DLD1 (cell line): ENCODE results near the gene SIRT6.
"Not testable (repeated sequence)": the region's sequence is repeated elsewhere in the genome, so short reads cannot be mapped to it uniquely, and the experiment has no call there.

Source experiments
- in situ Hi-C: cut with HindIII; loops from 2 replicates; pipeline ENCODE4 v1.10.0; 2017; ENCODE audit warnings: low sequenced_read_pairs

The SIRT6 gene

GRCh38 chr19:4177146-4177545 is 5.2 kb downstream of the SIRT6 start:
- in situ Hi-C loops = no loop called here

- in situ Hi-C loops = no loop called here
These were observed 6.8 kb downstream of the SIRT6 start for GRCh38 chr19:4175669-4175931.

- in situ Hi-C loops = no loop called here
These were observed 7.3 kb downstream of the SIRT6 start for GRCh38 chr19:4174895-4175668.

- in situ Hi-C loops = no loop called here
These were observed 8.0 kb downstream of the SIRT6 start for GRCh38 chr19:4174213-4174894.

GRCh38 chr19:4173479-4174212 is 8.7 kb downstream of the SIRT6 start:
- in situ Hi-C loops = no loop called here

- in situ Hi-C loops = no loop called here
These were observed 9.4 kb downstream of the SIRT6 start for GRCh38 chr19:4172861-4173473.

- in situ Hi-C loops = no loop called here
These were observed 10.7 kb downstream of the SIRT6 start for GRCh38 chr19:4171676-4172075.

- in situ Hi-C loops = no loop called here
These were observed 18.1 kb downstream of the SIRT6 start for GRCh38 chr19:4164262-4164661.

GRCh38 chr19:4161415-4162077 is 20.8 kb downstream of the SIRT6 start:
- in situ Hi-C loops = no loop called here

- in situ Hi-C loops = not testable (repeated sequence)
These were observed 24.4 kb downstream of the SIRT6 start for GRCh38 chr19:4157971-4158370.

GRCh38 chr19:4157164-4157563 is 25.2 kb downstream of the SIRT6 start:
- in situ Hi-C loops = no loop called here

GRCh38 chr19:4154571-4155312 is 27.6 kb downstream of the SIRT6 start:
- in situ Hi-C loops = no loop called here

- in situ Hi-C loops = no loop called here
These were observed 29.9 kb downstream of the SIRT6 start for GRCh38 chr19:4152241-4152998.

GRCh38 chr19:4151623-4152022 is 30.7 kb downstream of the SIRT6 start:
- in situ Hi-C loops = no loop called here

GRCh38 chr19:4149518-4150288 is 32.7 kb downstream of the SIRT6 start:
- in situ Hi-C loops = no loop called here

- in situ Hi-C loops = no loop called here
These were observed 37.6 kb downstream of the SIRT6 start for GRCh38 chr19:4144666-4145249.

GRCh38 chr19:4142916-4143315 is 39.4 kb downstream of the SIRT6 start:
- in situ Hi-C loops = not testable (repeated sequence)

- in situ Hi-C loops = no loop called here
These were observed 42.1 kb downstream of the SIRT6 start for GRCh38 chr19:4140237-4140711.
